ENCODE measurements around the gene CLDN17. TPM values are rescaled to one million over a fixed set of nuclear protein-coding genes. Genes with fewer than 3 reads are reported as not detected.

The CLDN17 gene
- total and polyA plus RNA-seq, 7 donors: not detected

- DNase-seq: no peak
- Histone ChIP-seq H3K4me1 (no peaks in the 10 kb centered on the region), H3K4me3 (no peak overlapping the region), H3K36me3 (ENCODE audit: insufficient read depth in 1 of 2, low read depth in 1 of 2) (no peaks in the 10 kb centered on the region), H3K27ac (no peak overlapping the region), H3K27me3 (ENCODE audit: insufficient read depth in 3 of 3, low read length in 2 of 3) (no peaks in the 10 kb centered on the region), H3K9me3 (no peaks in the 10 kb centered on the region)
- no peak for ATAC-seq
- intact Hi-C loops (cut with DNase I): loop anchor here in 1 of 2 donors (5.0 kb wide), 1 partner anchor 51 kb away; the partner anchor contains the start of gene CLDN17
- no peak for TF ChIP-seq CTCF (IDR thresholded peaks at IDR 0.05)
- 89 to 95% (median 91%) methylated on average over 3 of the region's 3 CpGs for WGBS, 3 donors
Measured at GRCh38 chr21:30116479-30116878, 50.1 kb downstream of the CLDN17 start.

Other genes with a start within 250 kb of the CLDN17 start
- not detected for gene GRIK1, start 226.8 kb downstream of the CLDN17 start, total RNA-seq
- gene GRIK1, start 226.8 kb downstream of the CLDN17 start, polyA plus RNA-seq: under 1 TPM in 2 of 3 donors, not detected in 1; 0.01 to 0.04 TPM
- gene CLDN8, start 49.3 kb upstream of the CLDN17 start, total RNA-seq: not detected
- not detected for gene CLDN8, start 49.3 kb upstream of the CLDN17 start, polyA plus RNA-seq
- gene KRTAP24-1, start 116.1 kb upstream of the CLDN17 start, total RNA-seq: not detected
- gene KRTAP24-1, start 116.1 kb upstream of the CLDN17 start, polyA plus RNA-seq: not detected
- gene KRTAP25-1, start 122.7 kb upstream of the CLDN17 start, total RNA-seq: not detected
- not detected for gene KRTAP25-1, start 122.7 kb upstream of the CLDN17 start, polyA plus RNA-seq
- gene KRTAP26-1, start 153.5 kb upstream of the CLDN17 start, total RNA-seq: not detected
- not detected for gene KRTAP26-1, start 153.5 kb upstream of the CLDN17 start, polyA plus RNA-seq
- not detected for gene KRTAP27-1, start 170.9 kb upstream of the CLDN17 start, total RNA-seq
- gene KRTAP27-1, start 170.9 kb upstream of the CLDN17 start, polyA plus RNA-seq: not detected
- gene KRTAP23-1, start 181.8 kb upstream of the CLDN17 start, total RNA-seq: not detected
- gene KRTAP23-1, start 181.8 kb upstream of the CLDN17 start, polyA plus RNA-seq: not detected
- gene KRTAP13-2, start 205.5 kb upstream of the CLDN17 start, total RNA-seq: not detected
- gene KRTAP13-2, start 205.5 kb upstream of the CLDN17 start, polyA plus RNA-seq: not detected
- gene KRTAP13-1, start 229.2 kb upstream of the CLDN17 start, total RNA-seq: not detected
- not detected for gene KRTAP13-1, start 229.2 kb upstream of the CLDN17 start, polyA plus RNA-seq

Measured in psoas muscle (tissue), 8 donors.